Bronchial epithelial cell (primary cell): Measurements from ENCODE around the gene PPARD. TPM values are rescaled to one million over a fixed set of nuclear protein-coding genes. Genes with fewer than 3 reads are reported as not detected.

Experiments
- DNase-seq: peaks from one replicate; pipeline ENCODE4 v3.0.0-alpha.2; 2010; ENCODE audit warnings: low read depth
- FAIRE-seq: peaks from 2 replicates; lab custom pipeline; 2011; peaks lifted over from hg19 to GRCh38; lab: Jason Lieb, UNC
- H3K27me3 ChIP-seq: 2 replicates; pipeline ENCODE4 v1.5.1; 2011; ENCODE audit warnings: low read length; ENCODE audit not compliant: control insufficient read depth, insufficient read depth
- H3K36me3 ChIP-seq: 2 replicates; pipeline ENCODE4 v1.5.1; 2011; ENCODE audit warnings: low read length; ENCODE audit not compliant: control insufficient read depth, insufficient read depth
- H3K4me3 ChIP-seq: 2 replicates; pipeline ENCODE4 v1.5.1; 2011; ENCODE audit warnings: mild to moderate bottlenecking, low read depth, low read length, control low read depth
- CTCF ChIP-seq: IDR thresholded peaks from 2 replicates; pipeline ENCODE4 v1.5.1; 2011; ENCODE audit warnings: mild to moderate bottlenecking, moderate library complexity, low read length, control low read depth, inconsistent platforms; ENCODE audit not compliant: insufficient read depth, severe bottlenecking
- total RNA-seq: library from RNA; depleted of rRNA; stranded (reverse); fragments of >200 nt; gene quantifications from 2 replicates; pipeline ENCODE4 v1.2.1, GENCODE V29; 2014

The PPARD gene
- total RNA-seq, 1 donor from 2014 or later: 10.3 TPM

- FAIRE-seq (no peak), DNase-seq (peak; percentile 71)
- no peaks in the 10 kb centered on the region for H3K27me3 ChIP-seq
- TF ChIP-seq CTCF: peak; percentile 80
- peaks cover 31% of the 10 kb centered on the region for H3K36me3 ChIP-seq
- H3K4me3 ChIP-seq: no peak overlapping the region
These were observed 72.9 kb downstream of the PPARD start for GRCh38 chr6:35415065-35415891.

GRCh38 chr6:35417979-35418661 is 75.8 kb downstream of the PPARD start:
- H3K36me3 ChIP-seq: peaks cover 29% of the 10 kb centered on the region
- no peak for FAIRE-seq

DNA sequence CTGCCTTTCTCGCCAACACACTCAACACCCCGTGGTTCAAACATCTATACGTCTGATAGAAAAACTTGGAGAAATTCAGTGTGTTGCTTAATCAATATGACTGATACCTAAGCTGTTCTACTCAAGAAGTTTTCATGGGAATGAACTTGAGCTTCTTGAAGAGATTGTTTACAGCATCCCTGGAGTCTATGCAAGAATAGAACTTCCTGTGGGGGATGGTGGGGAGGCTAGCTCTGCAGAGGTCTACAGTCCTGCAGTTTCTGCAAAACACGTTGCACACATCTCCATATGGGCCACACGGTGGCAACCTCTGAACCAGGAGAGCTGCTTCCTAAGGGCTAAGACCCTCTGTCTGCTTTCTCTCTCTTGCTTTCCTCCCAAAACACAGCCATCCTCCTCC is 77.1 kb downstream of the PPARD start:
- no peaks in the 10 kb centered on the region for H3K27me3 ChIP-seq
- H3K36me3 ChIP-seq: peaks cover 39% of the 10 kb centered on the region
- TF ChIP-seq CTCF: no peak
- no peak overlapping the region for H3K4me3 ChIP-seq
- no peak for FAIRE-seq
- DNase-seq: no peak

More at GRCh38 chr6:35417979-35418661, 75.8 kb downstream of the PPARD start:
- Histone ChIP-seq H3K27me3 (no peaks in the 10 kb centered on the region), H3K4me3 (no peak overlapping the region)
- no peak for DNase-seq
- no peak for TF ChIP-seq CTCF

- DNase-seq: no peak
- peaks cover 43% of the 10 kb centered on the region for H3K36me3 ChIP-seq
- TF ChIP-seq CTCF: no peak
- H3K27me3 ChIP-seq: no peaks in the 10 kb centered on the region
- H3K4me3 ChIP-seq: no peak overlapping the region
- FAIRE-seq: no peak
These were observed 77.6 kb downstream of the PPARD start for GRCh38 chr6:35419961-35420360.

DNA sequence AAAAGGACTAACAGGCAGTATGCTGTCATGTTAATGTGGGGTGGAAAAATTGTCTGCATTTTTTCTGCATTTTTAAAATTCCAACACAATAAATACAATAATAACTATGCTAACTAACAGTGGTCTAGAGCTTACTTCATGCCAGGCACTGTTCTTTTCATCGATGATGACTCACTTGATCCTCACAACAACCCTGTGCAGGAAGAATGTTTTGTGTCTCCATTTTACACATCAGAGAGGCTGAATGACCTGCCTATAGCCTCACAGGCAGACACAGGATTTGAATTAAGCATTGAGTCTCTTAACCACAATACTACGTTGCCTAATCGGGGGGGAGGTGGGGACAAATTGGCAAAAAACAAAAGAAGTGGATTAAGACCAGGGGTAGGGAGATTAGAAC is 82.9 kb downstream of the PPARD start:
- H3K36me3 ChIP-seq: peaks cover 39% of the 10 kb centered on the region
- TF ChIP-seq CTCF: no peak
- FAIRE-seq (no peak), DNase-seq (no peak)
- no peak overlapping the region for H3K4me3 ChIP-seq
- no peaks in the 10 kb centered on the region for H3K27me3 ChIP-seq
